ENCODE results near the gene RPP25L. TPM values are rescaled to one million over a fixed set of nuclear protein-coding genes. Genes with fewer than 3 reads are reported as not detected.
"Not testable (repeated sequence)": the region's sequence is repeated elsewhere in the genome, so short reads cannot be mapped to it uniquely, and the experiment has no call there.

RPP25L gene, protein sequence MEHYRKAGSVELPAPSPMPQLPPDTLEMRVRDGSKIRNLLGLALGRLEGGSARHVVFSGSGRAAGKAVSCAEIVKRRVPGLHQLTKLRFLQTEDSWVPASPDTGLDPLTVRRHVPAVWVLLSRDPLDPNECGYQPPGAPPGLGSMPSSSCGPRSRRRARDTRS
- 21.4 and 31.8 TPM in 2 replicates for total RNA-seq

DNA sequence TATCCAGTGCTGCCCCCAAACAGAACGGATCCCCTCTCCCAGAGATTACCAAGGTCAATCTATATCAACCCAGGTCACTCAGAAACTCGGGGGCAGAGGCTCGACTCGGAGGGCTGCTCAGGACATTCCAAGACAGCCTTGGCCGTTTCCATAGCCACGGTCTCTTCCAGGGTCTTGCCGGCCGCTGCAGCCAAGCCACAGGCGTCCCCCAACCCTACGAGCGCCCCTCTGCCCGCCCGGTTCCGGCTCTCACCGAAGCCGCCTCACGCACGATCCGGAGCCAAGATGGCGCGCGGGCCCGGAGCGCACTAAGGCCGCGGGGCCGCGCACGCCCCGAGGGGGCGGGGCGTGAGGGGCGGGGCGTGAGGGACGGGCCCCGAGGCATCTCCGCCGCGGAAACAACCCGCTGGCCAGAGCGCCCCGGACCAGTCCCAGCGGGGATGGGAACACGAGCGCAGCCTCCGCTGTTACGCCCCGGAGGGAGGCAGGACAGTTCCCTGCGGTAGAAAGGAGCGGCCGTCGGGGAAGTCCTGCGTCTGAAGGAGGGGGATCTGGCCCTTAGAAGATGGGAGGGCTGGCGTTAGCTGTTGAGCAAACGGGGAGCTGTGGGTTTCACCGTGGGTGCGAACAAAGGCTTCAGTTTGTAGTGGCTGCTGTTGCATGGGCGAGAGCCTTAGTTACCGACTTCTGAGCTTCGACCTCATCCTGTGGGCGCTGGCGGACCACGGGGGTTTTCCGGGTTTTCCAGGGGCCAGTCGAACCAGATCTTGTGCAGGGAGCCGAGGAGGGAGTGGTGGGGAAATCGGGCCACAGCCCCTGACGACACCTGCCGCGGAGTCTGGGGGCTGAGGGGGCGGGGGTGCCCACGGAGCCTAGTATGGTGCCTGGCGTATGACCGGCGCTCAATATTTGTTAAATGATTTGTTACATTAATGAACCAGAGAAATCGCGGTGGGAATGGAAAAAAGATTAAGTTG lies at the start of gene RPP25L:
RPP25L (minus strand) TSS at position 287 of the 977 bp plus-strand sequence. CDS start 801 bp downstream, outside the sequence.
- peak; percentile 86 for DNase-seq

DNA sequence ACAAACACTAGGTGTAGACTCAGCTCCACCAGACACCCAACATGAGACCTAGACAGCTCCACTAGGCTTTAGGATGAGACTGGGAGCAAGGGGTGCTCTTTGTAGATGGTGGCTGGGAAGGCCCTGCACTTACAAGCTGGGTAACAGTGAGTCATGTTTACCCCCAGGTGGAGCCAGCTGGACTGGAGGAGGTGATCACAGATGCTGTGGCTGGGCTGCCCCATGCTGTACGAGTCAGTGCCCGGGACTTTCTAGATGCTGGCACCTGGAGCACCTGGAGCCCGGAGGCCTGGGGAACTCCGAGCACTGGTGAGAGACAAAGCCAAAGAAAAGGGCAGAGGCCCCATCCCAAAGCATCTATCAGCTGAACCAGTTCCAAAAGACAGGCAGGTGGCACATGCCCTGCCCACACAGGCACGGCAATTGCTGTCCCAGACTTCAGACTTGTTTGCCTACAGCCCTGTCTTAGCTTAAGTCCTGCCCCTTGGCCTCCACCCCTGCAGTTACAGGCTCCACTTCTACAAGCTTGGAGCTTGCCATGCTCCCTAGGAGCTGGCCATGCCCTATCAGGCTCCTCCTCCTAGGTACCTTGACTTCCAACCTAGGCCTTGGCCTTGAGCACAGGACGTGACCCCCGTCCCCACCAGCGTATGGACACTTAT lies 47.8 kb upstream of the RPP25L start:
- DNase-seq: no peak

DNA sequence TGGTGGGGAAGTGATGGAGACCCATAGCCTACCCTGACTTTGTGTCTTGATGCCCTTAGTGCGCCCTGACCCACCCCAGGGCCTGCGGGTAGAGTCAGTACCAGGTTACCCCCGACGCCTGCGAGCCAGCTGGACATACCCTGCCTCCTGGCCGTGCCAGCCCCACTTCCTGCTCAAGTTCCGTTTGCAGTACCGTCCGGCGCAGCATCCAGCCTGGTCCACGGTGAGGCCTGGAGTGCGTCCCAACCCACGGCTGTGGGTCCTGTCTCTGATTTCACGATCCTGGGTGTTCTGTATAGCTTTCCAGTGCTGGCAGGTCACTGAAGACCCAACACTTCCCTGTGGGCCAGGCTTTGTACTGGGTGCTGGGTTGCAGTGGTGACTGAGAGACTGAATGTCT lies 46.6 kb upstream of the RPP25L start:
- DNase-seq: no peak

DNA sequence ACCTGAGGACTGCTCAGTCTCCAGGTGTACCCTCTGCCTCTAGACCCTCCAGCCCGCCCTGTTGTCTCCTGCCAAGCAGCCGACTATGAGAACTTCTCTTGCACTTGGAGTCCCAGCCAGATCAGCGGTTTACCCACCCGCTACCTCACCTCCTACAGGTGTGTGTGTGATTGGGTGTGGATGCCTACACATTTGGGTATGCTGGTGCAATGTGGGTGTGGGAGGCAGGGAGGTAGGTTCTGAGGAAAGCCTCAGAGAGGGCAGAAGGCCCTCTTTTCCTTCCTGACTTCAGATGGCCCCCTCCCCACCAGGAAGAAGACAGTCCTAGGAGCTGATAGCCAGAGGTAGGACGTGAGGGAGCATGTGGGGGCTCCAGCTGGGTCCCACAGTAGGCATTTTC lies 45.1 kb upstream of the RPP25L start:
- DNase-seq: no peak

DNA sequence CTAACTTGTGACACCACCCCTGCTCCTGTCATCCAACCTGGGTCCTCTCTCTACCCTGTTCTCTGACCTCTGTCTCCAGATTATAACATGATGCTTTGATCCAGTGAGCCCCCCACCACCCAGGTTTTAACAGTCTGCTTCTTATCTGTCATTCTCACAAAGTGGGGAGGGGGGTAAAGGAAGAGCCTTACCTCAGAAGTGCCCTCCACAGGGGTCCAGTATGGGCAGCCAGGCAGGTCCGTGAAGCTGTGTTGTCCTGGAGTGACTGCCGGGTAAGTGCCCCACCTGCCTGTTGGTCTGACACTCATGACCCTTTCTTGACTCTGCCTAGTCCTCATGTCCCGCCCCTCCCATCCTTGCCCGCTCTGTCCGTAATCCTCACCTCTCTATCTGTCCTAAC lies 43.5 kb upstream of the RPP25L start:
- DNase-seq: no peak

DNA sequence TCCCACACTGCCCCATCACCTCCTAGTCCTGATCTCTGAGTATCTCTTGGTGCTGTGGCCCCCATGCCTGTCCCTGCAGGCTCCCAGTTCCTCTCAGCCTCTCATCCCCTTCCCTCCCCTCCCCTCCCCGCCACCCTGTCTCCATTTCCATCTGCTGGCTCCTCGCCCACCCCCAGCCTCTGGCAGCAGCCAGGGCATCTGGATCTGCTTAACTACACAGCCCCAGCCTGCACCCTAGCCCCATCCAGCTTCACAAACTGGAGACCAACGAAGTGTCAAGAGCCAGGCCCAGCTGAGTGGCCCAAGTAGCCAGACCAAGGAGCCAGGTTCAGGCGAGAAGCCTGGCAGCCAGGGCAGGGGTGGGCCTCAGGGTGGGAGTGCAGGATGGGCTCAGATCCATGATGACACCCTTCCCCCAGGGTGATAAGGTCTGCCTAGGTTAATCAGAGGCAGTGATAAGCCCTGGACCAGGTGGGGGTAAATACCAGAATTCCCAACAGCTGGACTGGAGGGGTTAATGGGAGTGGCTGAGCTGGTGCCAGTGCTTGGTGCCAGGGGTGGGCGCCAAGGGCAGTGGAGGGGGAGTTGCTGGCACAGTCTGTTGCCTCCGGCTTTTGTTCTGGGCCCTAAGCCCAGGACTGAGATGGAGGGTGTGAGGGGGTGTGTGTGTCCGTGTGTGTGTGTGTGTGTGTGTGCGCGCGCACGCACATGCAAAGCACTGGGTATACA lies 42.6 kb upstream of the RPP25L start:
- DNase-seq: peak; percentile 17

DNA sequence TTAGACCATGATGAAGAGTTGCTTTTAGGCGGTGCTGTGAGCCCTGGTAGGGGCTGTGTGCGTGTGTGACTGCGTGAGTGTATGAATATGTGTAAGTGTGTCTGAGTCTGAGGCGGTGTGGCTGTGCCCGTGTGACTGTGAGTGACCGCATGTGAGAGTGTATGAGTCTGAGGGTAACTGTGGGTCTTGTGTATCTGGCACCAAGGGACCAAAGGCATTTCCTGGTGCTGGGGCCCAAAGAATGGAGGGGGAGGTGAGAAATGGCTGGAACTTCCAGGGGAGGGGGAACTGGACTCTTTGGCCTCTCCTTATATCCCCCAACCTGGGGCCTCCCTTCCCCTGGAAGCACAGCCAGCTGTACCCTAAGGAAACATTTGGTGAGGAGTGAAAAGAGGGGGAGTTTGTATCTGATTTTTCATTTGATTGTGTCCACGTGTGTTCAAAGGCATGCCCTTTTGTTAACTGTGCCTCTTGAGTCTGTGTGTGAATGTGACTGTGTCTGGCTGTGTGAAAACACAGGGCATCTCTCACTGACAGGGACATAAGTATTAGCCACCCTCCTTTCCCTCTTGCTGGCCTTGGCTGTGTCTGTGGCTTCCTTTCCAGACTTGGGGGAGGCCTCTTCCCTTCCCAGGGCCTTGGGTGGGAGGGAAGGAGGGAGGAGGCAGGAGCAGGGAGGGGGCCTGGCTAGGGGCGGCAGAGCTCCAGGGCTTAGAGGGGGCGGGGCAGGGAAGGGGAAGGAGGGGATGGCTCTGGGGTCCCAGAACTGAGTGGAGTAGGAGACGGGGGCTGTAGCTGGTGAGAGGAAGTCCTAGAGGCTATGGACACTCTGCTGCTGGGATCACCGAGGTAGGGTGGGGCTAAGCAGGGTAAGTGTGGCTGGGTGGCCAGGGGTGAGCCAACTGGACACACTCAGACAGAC lies 41.5 kb upstream of the RPP25L start:
- peak; percentile 41 for DNase-seq

DNA sequence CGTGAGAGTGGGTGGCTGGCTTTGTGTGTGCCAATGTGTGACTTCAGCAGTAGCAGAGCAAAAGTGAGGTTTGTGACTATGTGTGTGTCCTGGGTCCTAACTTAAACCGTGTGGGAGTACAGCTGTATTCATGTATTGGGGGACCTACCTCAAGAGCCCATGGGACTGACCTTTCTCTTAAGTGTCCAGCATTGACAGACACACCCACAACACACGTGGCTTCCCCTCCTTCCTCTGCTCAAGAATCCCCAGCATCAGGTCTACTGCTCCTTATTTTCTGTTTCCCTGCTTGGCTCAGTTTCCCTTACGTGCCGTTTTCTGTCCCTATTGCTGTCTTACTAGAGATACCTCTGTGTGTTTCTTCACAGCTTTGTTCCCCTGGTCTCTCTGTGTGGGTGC lies 40.7 kb upstream of the RPP25L start:
- no peak for DNase-seq

DNA sequence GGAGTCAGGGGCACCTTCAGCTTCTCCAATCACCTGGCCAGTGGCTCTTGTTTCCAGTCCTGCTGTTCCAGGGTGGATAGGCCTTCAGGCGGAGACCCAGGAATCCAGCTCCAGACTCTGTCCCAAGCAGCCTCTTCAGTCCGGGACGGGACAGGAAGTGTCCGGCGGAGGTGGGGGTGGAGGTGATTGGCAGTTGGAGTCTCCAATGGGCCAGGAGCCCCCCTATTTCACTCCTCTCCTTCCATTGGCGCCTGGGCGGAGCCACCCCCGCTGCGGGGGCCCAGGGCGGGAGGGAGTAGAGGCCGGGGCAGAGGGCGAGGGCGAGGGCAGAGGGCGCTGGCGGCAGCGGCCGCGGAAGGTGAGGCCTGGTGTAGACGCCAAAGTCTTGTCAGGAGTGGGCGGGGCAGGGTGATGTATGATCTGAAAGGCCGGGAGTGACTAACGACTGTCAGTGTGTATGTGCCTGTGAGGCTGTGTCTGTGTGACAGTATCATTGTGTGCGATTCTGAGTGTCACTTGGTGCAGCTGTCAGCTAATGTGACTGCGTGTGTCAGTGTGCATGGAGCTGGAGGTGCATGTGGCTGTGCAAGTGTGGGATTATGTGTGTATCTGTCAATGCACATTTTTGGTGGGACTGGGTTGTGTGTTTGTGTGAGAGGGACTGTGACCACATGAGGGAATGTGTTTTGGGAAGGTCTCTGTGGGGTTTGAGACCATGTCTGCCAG lies 40.1 kb upstream of the RPP25L start, which contains the start of gene IL11RA:
IL11RA (plus strand) TSS at position 310 of the 726 bp plus-strand sequence. CDS start 3,033 bp downstream, outside the sequence.
- DNase-seq: peak; percentile 88

DNA sequence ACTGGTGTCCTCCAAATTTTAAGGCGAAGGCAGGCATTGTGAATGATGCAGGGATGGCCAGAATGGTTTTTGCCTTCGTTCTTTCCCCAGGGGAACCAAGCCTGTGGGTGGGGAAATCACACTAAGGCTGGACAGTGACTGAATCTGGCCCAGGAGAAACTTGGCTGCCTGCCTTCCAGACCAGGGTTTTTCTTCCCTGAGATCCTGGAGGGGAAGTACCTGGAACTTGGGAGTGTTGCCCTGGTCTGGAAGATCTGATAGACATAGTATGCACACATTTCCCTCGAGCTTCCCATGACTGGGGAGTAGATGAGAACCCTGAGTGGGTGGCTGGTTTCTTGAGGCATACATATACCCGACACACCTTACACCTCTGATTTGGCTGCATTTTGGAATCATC lies 39.4 kb upstream of the RPP25L start:
- DNase-seq: peak; percentile 28

DNA sequence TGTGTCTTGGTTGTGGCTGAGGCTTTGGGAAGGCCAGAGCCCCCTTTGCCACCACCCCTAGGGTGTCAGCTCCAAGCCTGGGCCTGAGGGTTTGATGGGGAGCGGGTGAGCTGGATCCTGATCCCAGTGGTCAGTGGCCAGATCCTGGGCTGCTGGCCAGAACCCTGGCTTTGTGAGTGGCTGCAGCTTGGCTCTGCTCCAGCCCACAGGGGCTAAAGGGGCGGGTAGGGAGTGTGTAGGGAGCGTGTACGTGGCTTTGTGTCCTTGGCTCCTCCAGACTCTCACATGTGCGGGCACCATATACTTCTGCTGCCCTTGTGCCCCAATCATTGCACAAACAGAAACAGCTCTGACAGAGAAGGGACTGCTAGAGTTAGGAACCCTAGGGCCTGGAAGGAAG lies 38.9 kb upstream of the RPP25L start:
- no peak for DNase-seq

DNA sequence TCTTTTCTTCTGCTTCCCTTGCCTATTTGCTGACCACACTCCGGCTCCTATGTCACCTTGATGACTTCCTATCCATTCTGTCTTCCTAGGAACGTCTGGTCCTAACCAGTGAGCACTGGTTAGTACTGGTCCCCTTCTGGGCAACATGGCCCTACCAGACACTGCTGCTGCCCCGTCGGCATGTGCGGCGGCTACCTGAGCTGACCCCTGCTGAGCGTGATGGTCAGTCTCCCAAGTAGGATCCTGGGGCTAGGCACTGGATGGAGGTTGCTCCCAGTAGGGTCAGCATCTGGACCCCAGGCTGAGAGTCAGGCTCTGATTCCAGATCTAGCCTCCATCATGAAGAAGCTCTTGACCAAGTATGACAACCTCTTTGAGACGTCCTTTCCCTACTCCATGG lies 36.8 kb upstream of the RPP25L start:
- no peak for DNase-seq

DNA sequence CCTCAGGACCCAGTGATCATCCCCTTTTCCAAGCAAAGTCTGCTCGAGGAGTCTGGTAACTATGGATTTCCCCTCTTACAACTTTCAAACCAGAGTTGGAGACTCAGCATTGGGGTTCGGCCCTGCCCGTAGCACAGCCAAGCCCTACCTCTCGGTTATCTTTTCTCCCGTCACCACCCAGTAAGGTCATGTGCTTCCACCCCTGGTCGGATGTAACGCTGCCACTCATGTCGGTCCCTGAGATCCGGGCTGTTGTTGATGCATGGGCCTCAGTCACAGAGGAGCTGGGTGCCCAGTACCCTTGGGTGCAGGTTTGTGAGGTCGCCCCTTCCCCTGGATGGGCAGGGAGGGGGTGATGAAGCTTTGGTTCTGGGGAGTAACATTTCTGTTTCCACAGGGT lies 35.8 kb upstream of the RPP25L start:
- no peak for DNase-seq

DNA sequence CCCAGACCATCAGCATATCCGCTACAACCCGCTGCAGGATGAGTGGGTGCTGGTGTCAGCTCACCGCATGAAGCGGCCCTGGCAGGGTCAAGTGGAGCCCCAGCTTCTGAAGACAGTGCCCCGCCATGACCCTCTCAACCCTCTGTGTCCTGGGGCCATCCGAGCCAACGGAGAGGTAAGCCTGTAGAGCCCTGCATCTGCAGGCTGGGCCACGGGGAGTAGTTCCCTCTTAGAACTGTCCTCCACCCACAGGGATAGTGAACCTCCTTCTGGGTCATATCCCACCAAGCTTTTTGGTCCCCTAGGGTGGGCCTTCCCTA lies 35.1 kb upstream of the RPP25L start:
- DNase-seq: no peak

DNA sequence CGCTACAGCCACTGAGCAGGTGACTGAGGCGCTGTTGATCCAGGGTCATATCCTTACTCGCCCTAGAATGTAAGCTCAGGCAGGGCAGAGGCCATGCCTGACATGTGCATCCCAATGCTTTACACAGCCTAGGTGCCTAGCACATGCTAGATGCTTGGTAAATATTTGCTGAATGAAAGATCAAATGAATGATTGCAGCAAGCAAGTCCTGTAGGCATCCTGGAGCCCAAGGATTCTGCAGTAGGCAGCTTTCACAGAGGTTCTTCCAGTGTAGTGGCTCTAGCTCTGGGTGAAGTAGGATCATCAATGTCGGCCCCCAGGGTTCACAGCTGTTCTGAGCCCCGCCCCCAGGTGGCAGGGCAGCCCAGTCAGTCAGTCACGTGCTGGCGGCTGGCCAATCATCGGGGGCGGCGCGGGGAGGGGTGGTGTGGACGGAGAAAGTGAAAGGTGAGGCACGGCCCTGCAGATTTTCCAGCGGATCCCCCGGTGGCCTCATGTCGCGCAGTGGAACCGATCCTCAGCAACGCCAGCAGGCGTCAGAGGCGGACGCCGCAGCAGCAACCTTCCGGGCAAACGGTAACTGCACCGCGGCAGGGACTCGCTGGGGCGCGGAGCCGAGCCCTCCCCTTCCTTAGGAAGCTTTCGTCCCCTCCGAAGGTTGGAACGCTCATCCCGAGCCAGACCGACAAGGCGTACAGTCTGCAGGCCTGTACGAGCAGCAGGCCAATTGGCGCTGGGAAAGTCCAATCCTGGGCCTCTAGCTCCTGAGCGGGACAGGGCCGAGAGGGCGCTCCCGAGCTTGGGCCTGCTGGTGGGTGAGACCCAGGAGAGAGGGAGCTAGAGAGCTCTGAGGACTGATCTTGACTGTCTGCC lies 34.5 kb upstream of the RPP25L start, which contains the start of gene GALT:
GALT (plus strand) TSS at position 465 of the 873 bp plus-strand sequence; CDS start at position 495, 30 bp downstream.
- DNase-seq: peak; percentile 93

DNA sequence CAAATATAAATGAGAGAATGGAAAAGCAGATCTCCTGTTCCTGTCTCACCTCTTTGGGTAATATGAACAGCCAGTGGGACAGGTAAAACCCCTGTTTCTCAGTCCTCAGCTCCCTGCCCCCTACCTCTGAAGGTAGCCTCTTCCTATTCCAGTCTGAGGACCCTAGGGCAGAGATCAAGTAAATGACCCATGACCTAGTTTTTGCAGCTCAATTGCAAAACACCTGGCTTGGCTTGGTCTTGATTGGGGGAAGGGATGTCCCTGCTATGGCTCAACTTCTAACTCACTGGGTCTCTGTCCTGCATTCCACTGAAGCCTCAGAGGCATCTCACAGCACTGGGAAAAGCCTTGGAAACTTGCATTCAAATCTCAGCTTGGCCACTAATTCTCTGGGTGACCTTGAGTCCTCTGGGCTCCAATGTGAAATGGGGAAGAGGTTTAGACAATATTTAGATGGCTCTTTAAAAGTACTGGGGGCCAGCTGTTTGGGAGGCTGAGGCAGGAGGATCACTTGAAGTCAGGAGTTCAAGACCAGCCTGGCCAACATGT lies 32.9 kb upstream of the RPP25L start:
- no peak for DNase-seq

DNA sequence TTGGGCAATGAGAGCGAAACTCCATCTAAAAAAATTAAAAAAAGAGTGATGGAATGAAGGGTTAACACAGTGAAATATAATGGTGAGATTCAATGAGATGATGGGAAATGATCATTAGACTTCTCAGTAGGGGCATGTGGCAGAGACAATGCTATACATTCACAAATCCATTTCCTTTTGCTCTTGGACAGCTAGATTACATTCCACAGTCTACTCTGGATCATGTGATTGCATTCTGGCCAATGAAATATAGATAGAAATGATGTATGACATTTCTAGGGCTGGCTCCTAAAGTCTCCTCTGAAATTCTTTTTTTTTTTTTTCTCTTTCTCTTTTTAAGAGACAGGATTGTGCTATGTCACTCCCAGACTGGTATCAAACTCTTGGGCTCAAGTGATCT lies 30.8 kb upstream of the RPP25L start:
- DNase-seq: no peak

DNA sequence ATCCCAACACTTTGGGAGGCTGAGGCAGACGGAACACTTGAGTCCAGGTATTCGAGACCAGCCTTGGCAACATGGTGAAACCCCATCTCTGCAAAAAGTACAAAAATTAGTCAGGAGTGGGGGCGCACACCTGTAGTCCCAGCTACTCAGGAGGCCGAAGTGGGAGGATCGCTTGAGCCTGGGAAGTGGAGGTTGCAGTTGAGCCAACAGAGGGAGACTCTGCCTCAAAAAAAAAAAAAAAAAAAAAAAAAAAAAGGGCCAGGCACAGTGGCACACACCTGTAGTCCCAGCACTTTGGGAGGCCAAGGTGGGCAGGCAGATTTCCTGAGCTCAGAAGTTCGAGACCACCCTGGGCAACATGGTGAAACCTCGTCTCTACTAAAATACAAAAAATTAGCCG lies 27.4 kb upstream of the RPP25L start:
- not testable (repeated sequence) for DNase-seq

DNA sequence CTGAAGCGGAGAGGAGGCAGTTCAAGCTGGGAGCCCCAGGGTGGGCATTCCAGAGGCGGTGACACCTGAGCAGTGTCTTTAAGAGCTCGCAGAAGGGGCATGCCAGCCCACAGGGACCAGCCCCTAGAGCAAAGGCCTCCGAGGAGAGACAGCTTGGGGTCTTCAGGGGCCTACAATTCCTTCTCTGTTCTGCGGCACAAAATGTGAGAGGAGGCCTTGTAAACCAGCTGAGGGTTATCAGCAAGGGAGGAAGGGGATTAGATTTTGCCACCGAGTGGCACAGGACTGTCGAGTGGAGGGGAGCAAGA lies 26.2 kb upstream of the RPP25L start:
- DNase-seq: no peak

All from dermis blood vessel endothelial cell (primary cell).